NCI-H748 treated with DMSO at 0.1 percent for 48 hours (cell line): Measurements from ENCODE around the gene SNAP47.

ENCODE experiments used
- DNase-seq: peaks from one replicate; lab custom pipeline; 2025; lab: John Stamatoyannopoulos, UW

The SNAP47 gene

DNA sequence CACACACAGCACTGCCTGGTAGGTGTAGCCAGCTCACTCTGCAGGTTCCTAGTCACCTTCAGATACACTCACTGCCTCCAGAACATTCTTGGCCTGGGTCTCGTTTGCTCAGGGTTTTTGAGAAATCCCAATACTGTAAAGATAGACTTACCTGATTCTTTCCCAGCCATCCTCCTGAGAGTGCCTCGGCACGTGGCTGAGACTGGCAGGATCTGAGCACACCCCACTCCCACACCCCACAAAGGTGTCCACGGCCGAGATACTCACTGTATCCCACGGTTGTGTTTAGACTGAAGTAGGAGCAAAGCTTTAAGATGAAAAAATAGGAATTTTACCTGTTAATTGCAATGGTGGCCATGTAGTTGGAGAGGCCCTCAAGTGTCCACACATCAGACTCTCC lies 33.4 kb downstream of the SNAP47 start:
- DNase-seq: no peak

DNA sequence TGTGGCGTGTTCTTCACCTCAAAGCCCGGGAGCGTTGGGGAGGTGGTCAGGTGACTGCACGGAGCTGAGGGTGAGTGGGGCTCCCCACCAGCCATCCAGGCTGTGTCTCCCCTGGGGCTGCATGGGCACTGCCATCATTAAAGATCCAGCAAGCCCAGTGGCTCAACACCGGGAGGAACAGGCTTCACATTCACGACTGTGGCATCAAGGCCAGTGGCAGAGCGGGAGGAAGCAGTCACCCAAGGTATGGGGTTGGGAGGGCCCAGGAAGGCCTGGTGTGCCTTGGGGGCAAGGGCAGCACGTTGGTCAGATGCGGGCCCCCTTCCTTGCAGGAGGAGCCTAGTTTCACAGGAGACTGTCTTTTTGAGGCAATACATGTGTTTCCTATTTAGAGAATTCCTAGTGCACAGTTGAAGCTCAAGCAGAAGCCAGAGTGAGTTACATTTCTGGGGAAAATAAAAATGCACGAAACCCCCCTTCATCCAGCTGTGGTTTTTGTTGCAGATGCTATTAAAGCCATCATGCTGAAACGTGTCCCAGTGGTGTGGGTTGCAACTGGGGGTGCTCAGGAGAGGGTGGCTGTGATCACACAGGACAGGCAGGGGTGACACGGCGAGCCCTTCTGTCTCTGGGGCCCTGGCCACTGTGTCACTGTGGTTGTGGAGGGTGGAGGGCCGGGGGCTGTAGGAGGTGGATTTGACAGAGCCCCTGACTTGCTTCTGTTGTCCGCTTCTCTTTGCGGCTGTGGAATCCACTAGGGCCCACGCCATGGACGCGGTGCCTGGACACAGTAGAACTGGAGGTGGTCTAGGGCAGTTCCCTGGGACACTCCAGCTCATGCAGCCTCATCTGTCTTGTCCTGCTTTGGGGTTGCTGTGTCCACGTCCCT lies 34.1 kb downstream of the SNAP47 start:
- DNase-seq: no peak

- no peak for DNase-seq
These were observed 34.8 kb downstream of the SNAP47 start for GRCh38 chr1:227769936-227770494.

- no peak for DNase-seq
These were observed 35.6 kb downstream of the SNAP47 start for GRCh38 chr1:227770812-227771211.

GRCh38 chr1:227771326-227771725 lies 36.1 kb downstream of the SNAP47 start:
- no peak for DNase-seq

DNA sequence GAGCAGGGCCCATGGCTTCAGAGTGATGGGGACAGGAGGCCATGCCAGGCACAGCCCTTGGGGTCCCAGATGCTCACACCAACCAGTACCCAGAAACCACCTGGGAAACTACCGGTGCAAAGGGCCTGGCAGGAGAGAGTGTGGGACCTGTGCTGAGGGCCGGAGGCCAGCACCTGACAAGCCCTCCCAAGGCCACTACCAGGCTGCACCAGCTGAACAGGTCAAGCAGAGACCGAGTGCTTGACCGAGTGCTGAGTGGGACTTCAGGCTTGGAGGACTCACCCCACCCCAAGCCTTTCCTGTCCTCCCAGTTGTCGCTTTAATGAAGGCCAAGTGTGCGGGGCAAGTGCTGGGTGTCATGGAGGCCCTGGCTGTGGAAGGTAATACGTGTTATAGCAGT lies 36.5 kb downstream of the SNAP47 start:
- DNase-seq: no peak

DNA sequence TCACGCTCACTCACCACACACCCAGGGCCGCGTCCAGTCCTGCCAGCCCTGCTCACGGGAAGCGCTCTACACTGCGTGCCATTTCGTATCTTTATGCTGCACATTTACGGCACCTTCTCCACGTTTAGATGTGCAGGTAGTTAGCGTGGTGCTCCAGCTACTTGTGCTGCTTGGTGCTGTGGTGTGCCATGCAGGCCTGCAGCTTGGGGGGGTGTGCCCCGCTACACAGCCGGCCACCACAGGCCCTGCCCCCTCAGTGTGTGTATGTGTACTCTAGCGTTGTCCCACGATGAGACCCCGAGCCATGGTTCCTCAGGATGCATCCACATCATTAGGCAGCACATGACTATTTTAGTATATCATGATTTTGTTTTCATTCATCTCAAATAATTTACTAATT lies 38.3 kb downstream of the SNAP47 start:
- no peak for DNase-seq

- DNase-seq: no peak
These were observed 39.0 kb downstream of the SNAP47 start for GRCh38 chr1:227774051-227774731.

GRCh38 chr1:227774821-227775661 lies 39.8 kb downstream of the SNAP47 start:
- no peak for DNase-seq

- no peak for DNase-seq
These were observed 40.6 kb downstream of the SNAP47 start for GRCh38 chr1:227775841-227776240.

- no peak for DNase-seq
These were observed 41.1 kb downstream of the SNAP47 start for GRCh38 chr1:227776331-227776771.

GRCh38 chr1:227777156-227777555 lies 41.9 kb downstream of the SNAP47 start:
- no peak for DNase-seq

GRCh38 chr1:227777646-227778045 lies 42.4 kb downstream of the SNAP47 start:
- no peak for DNase-seq

DNA sequence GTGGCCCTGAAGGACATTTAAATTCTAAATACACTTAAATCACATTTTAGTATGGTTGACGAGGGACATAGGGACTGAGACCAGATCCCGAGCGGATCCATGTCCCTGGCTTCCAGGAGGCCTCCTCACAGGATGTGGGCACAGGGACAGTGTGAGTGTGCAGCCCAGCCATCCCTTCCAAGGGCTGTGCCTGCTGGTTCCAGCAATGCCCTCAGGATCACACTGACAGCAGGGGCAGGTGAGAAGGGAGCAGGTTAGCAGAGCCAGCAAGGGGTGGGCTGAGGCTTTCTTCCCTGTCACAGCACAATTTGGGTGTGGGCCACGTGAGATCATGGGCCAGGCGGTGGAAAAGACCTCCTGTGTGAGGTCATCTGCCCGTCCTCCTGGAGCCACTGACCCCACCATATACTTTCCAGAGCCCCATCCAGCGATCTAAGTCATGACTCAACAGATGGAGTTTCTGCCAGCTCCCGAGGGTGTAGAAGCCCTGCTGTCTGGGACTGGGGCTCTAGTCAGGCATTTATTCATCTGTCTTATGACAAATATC lies 43.2 kb downstream of the SNAP47 start:
- DNase-seq: no peak

DNA sequence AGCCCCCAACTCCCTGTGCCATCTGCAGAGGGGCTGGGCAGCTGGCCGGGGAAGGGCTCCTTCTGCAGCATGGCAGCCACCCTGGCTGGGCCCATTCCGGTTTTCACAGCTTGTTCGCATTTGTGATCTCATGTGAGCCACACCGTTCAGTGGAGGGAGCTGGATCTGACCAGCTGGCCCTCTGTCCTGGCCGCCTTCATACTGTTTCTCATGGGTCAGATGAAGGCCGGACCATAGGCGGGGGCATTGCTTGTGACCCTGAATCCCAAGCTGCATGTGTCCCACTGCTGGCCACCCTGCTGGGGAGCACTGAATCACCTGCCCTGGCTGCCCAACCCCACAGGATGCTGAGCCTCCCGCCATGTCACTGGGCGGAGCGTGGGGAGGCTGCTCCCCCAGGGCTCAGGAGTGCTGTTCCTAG lies 43.8 kb downstream of the SNAP47 start:
- no peak for DNase-seq

GRCh38 chr1:227779685-227780084 lies 44.5 kb downstream of the SNAP47 start:
- no peak for DNase-seq

- DNase-seq: no peak
These were observed 45.1 kb downstream of the SNAP47 start for GRCh38 chr1:227780101-227781044.

DNA sequence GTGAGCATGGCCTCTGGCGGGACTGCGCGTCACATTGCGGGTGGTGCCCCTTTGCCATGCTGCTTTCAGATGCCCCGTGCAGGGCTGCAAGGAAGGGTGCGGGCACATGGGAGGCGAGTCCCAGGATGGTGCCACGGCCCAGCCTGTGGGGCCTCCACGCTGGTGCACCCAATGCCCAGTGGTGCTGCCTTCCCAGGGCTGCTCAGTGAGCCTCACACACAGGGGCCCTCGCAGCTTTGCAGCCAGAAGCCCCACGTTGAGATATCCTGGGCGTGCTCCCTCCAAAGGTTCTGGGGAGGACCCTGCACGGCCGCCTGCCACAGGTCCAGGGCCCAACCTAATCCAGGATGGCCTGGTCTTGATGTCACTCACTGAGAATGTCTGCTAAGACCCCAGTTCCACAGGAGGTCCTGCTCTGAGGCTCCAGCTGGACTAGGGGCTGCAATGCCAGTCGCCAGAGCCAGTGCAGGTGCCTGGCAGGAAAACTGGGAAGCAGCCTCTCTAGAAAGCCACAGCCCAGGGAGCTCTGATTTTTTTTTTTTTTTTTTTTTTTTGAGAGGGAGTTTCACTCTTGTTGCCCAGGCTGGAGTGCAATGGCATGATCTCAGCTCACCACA lies 46.2 kb downstream of the SNAP47 start:
- DNase-seq: no peak

GRCh38 chr1:227782226-227782625 lies 47.0 kb downstream of the SNAP47 start:
- no peak for DNase-seq
